Vagina (tissue), 2 donors: ENCODE measurements around the gene ZRANB3. TPM values are rescaled to one million over a fixed set of nuclear protein-coding genes. Genes with fewer than 3 reads are reported as not detected.

ENCODE experiments used
- DNase-seq, 2 donors: peaks; one replicate each; pipeline ENCODE4 v3.0.0-alpha.2; 2017; ENCODE audit errors: extremely low spot score in 2 of 2
- H3K27ac ChIP-seq: fragments of 200-600 bp; sonication (generic); one replicate; pipeline ENCODE4 v1.5.1; 2019
- H3K27me3 ChIP-seq: fragments of 200-600 bp; sonication (generic); one replicate; pipeline ENCODE4 v1.5.1; 2019
- H3K36me3 ChIP-seq, 2 donors: fragments of 200-600 bp; sonication (generic); one replicate each; pipeline ENCODE4 v1.5.1; 2017 to 2019
- H3K4me1 ChIP-seq: fragments of 200-600 bp; sonication (generic); one replicate; pipeline ENCODE4 v1.5.1; 2019
- H3K4me3 ChIP-seq, 2 donors: fragments of 200-600 bp; sonication (generic); 1 replicate in 1 of 2; 2 replicates in 1 of 2; pipeline ENCODE4 v1.5.1; 2016 to 2019
- H3K9me3 ChIP-seq: fragments of 200-600 bp; sonication (generic); one replicate; pipeline ENCODE4 v1.5.1; 2019
- CTCF ChIP-seq, 3 experiments: fragments of 450-650 bp in 2 of 3; fragments of 200-600 bp in 1 of 3; sonication (generic) in 1 of 3; IDR thresholded peaks; one replicate each; pipeline ENCODE4 v1.5.1; 2017 to 2019; ENCODE audit warnings: antibody characterized with exemption in 3 of 3, mild to moderate bottlenecking in 2 of 3, moderate library complexity in 2 of 3
- POLR2A ChIP-seq, 2 donors: fragments of 450-650 bp; IDR thresholded peaks; one replicate each; pipeline ENCODE4 v1.6.1; 2017; ENCODE audit warnings: antibody characterized with exemption in 2 of 2, mild to moderate bottlenecking in 2 of 2, moderate library complexity in 2 of 2
- POLR2AphosphoS5 ChIP-seq, 2 donors: sonication (generic); formaldehyde crosslinking; IDR thresholded peaks; one replicate each; pipeline ENCODE4 v1.9.0; 2017; ENCODE audit warnings: antibody characterized with exemption in 2 of 2, mild to moderate bottlenecking in 2 of 2, low read depth in 1 of 2; ENCODE audit not compliant: insufficient read depth in 1 of 2
- intact Hi-C: fragments of 100-400 bp; cut with DNase I; formaldehyde crosslinking; loops from one replicate; pipeline ENCODE4 v1.15.1; 2023
- total RNA-seq: library from RNA; depleted of rRNA; stranded (reverse); fragments of >200 nt; gene quantifications from one replicate; pipeline ENCODE4 v1.2.3, GENCODE V29; 2016

The ZRANB3 gene
- total RNA-seq, 1 donor from 2014 or later, result 1.5 TPM

- intact Hi-C loops, result no loop called here
- Histone ChIP-seq H3K4me1 (no peaks in the 10 kb centered on the region), H3K9me3 (no peaks in the 10 kb centered on the region), H3K27me3 (no peaks in the 10 kb centered on the region), H3K4me3 (no peak overlapping the region), H3K36me3 (no peaks in the 10 kb centered on the region), H3K27ac (no peak overlapping the region)
- TF ChIP-seq CTCF (IDR thresholded peaks at IDR 0.05), result no peak
- no peak for DNase-seq
Measured at GRCh38 chr2:135255208-135255607, 275.8 kb downstream of the ZRANB3 start.

DNA sequence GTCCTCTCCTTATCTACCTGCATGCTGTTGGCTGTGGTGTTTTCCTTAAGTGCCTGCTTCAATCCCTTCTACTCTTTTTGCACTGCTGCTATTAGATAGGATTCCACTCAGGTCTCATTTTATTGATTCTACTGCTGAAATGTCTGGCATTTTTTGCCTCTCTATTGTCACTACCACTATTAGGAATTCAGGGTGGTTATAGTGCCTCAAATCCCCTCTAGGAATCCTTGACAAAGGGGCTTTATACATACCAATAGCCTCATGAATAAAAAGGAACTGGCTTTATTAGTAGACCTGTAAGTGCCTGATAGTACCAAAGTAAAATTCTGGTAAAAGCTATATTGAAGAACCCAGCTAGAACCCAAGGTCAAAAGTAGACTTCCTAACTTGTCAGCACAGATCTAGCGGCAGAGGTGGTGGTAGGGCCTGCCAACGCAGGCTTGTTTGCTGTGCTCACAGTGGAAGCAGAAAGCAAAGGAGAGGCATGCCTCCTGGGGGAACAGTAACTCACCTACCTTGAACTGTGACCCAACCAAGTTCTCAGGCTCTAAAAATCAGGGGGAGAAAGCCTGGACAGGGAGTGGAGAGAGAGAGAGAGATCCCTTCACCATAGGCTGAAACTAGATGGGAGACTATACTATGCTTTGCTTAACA is 278.1 kb downstream of the ZRANB3 start:
- TF ChIP-seq POLR2A (IDR thresholded peaks at IDR 0.05), result no peak
- no peak for TF ChIP-seq CTCF (IDR thresholded peaks at IDR 0.05)
- TF ChIP-seq POLR2AphosphoS5 (IDR thresholded peaks at IDR 0.05; ENCODE audit: insufficient read depth in 1 of 2, low read depth in 1 of 2), result no peak
- H3K4me1 ChIP-seq, result no peaks in the 10 kb centered on the region
- no peak for DNase-seq

GRCh38 chr2:135248611-135249010 is 282.4 kb downstream of the ZRANB3 start:
- intact Hi-C loops, result no loop called here
- no peaks in the 10 kb centered on the region for H3K36me3 ChIP-seq
- no peak overlapping the region for H3K27ac ChIP-seq
- peaks cover 6% of the 10 kb centered on the region for H3K4me1 ChIP-seq
- no peaks in the 10 kb centered on the region for H3K27me3 ChIP-seq
- no peak for TF ChIP-seq CTCF (IDR thresholded peaks at IDR 0.05)
- no peak for TF ChIP-seq POLR2AphosphoS5 (IDR thresholded peaks at IDR 0.05; ENCODE audit: insufficient read depth in 1 of 2, low read depth in 1 of 2)
- no peak for TF ChIP-seq POLR2A (IDR thresholded peaks at IDR 0.05)
- DNase-seq, result no peak
- no peaks in the 10 kb centered on the region for H3K9me3 ChIP-seq
- no peak overlapping the region for H3K4me3 ChIP-seq

More for the DNA sequence above, 278.1 kb downstream of the ZRANB3 start:
- Histone ChIP-seq H3K9me3 (no peaks in the 10 kb centered on the region), H3K27ac (no peak overlapping the region), H3K27me3 (no peaks in the 10 kb centered on the region), H3K4me3 (no peak overlapping the region), H3K36me3 (no peaks in the 10 kb centered on the region)
- intact Hi-C loops, result no loop called here

- H3K4me1 ChIP-seq, result peaks cover 6% of the 10 kb centered on the region
- no peak overlapping the region for H3K4me3 ChIP-seq
- H3K36me3 ChIP-seq, result no peaks in the 10 kb centered on the region
- intact Hi-C loops, result no loop called here
- H3K27me3 ChIP-seq, result no peaks in the 10 kb centered on the region
- DNase-seq, result no peak
- no peaks in the 10 kb centered on the region for H3K9me3 ChIP-seq
- H3K27ac ChIP-seq, result no peak overlapping the region
- TF ChIP-seq POLR2A (IDR thresholded peaks at IDR 0.05) (no peak), POLR2AphosphoS5 (IDR thresholded peaks at IDR 0.05; ENCODE audit: insufficient read depth in 1 of 2, low read depth in 1 of 2) (no peak), CTCF (IDR thresholded peaks at IDR 0.05) (no peak)
Measured at GRCh38 chr2:135246711-135247270, 284.2 kb downstream of the ZRANB3 start.

GRCh38 chr2:135245071-135245470 is 285.9 kb downstream of the ZRANB3 start:
- peaks cover 6% of the 10 kb centered on the region for H3K4me1 ChIP-seq
- no peak for DNase-seq
- intact Hi-C loops, result no loop called here
- no peaks in the 10 kb centered on the region for H3K9me3 ChIP-seq
- no peak overlapping the region for H3K27ac ChIP-seq
- no peaks in the 10 kb centered on the region for H3K27me3 ChIP-seq
- H3K36me3 ChIP-seq, result no peaks in the 10 kb centered on the region
- no peak overlapping the region for H3K4me3 ChIP-seq
- no peak for TF ChIP-seq POLR2AphosphoS5 (IDR thresholded peaks at IDR 0.05; ENCODE audit: insufficient read depth in 1 of 2, low read depth in 1 of 2)
- TF ChIP-seq POLR2A (IDR thresholded peaks at IDR 0.05), result no peak
- TF ChIP-seq CTCF (IDR thresholded peaks at IDR 0.05), result no peak
